Astrocyte (in vitro differentiated cells and primary cell): ENCODE results near the gene SND1. TPM values are rescaled to one million over a fixed set of nuclear protein-coding genes. Genes with fewer than 3 reads are reported as not detected.

ENCODE experiments used
- DNase-seq: peaks from one replicate; pipeline ENCODE4 v3.0.0-alpha.2; 2010; ENCODE audit warnings: low read depth
- FAIRE-seq: peaks from 2 replicates; lab custom pipeline; 2011; peaks lifted over from hg19 to GRCh38; lab: Jason Lieb, UNC
- H2AFZ ChIP-seq: 2 replicates; pipeline ENCODE4 v1.6.0; 2012; ENCODE audit warnings: low read depth, low read length, inconsistent platforms
- H3K27ac ChIP-seq: 2 replicates; pipeline ENCODE4 v1.5.1; 2011; ENCODE audit warnings: low read depth, low read length, inconsistent platforms
- H3K27me3 ChIP-seq: 2 replicates; pipeline ENCODE4 v1.6.0; 2011; ENCODE audit warnings: low read length, inconsistent platforms; ENCODE audit not compliant: insufficient read depth
- H3K36me3 ChIP-seq: 2 replicates; pipeline ENCODE4 v1.5.1; 2011; ENCODE audit warnings: low read length, inconsistent platforms; ENCODE audit not compliant: insufficient read depth
- H3K4me1 ChIP-seq: 2 replicates; pipeline ENCODE4 v1.5.1; 2011; ENCODE audit warnings: low read length, inconsistent platforms; ENCODE audit not compliant: insufficient read depth
- H3K4me2 ChIP-seq: 2 replicates; pipeline ENCODE4 v1.6.0; 2012; ENCODE audit warnings: low read length, inconsistent platforms
- H3K4me3 ChIP-seq: 2 replicates; pipeline ENCODE4 v1.5.1; 2011; ENCODE audit warnings: low read depth, mild to moderate bottlenecking, low read length, inconsistent platforms; ENCODE audit not compliant: insufficient read depth
- H3K79me2 ChIP-seq: 2 replicates; pipeline ENCODE4 v1.6.0; 2012; ENCODE audit warnings: mild to moderate bottlenecking, low read length, inconsistent platforms; ENCODE audit not compliant: insufficient read depth
- H3K9ac ChIP-seq: 2 replicates; pipeline ENCODE4 v1.6.0; 2012; ENCODE audit warnings: mild to moderate bottlenecking, low read length, inconsistent platforms
- H3K9me3 ChIP-seq: 2 replicates; pipeline ENCODE4 v1.5.1; 2012; ENCODE audit warnings: low read depth, mild to moderate bottlenecking, low read length, inconsistent platforms; ENCODE audit not compliant: insufficient read depth
- H4K20me1 ChIP-seq: 2 replicates; pipeline ENCODE4 v1.6.0; 2012; ENCODE audit warnings: low read length, inconsistent platforms; ENCODE audit not compliant: insufficient read depth
- H3K27ac Mint-ChIP-seq: one replicate; pipeline ENCODE4 v1.8.0; 2021; ENCODE audit warnings: mild to moderate bottlenecking, mixed read lengths; ENCODE audit not compliant: unreplicated experiment
- H3K27me3 Mint-ChIP-seq: one replicate; pipeline ENCODE4 v1.8.0; 2021; ENCODE audit warnings: low read depth, mixed read lengths; ENCODE audit not compliant: unreplicated experiment
- H3K36me3 Mint-ChIP-seq: one replicate; pipeline ENCODE4 v1.8.0; 2021; ENCODE audit warnings: low read depth, mixed read lengths; ENCODE audit not compliant: unreplicated experiment
- H3K4me1 Mint-ChIP-seq: one replicate; pipeline ENCODE4 v1.8.0; 2021; ENCODE audit warnings: low read depth, mixed read lengths; ENCODE audit not compliant: unreplicated experiment
- H3K4me3 Mint-ChIP-seq: one replicate; pipeline ENCODE4 v1.8.0; 2021; ENCODE audit warnings: mild to moderate bottlenecking, moderate library complexity, mixed read lengths; ENCODE audit not compliant: unreplicated experiment
- H3K9me3 Mint-ChIP-seq: one replicate; pipeline ENCODE4 v1.8.0; 2021; ENCODE audit warnings: mild to moderate bottlenecking, mixed read lengths; ENCODE audit not compliant: unreplicated experiment
- CTCF ChIP-seq: IDR thresholded peaks from 2 replicates; pipeline ENCODE4 v1.5.1; 2011; ENCODE audit warnings: low read depth, mild to moderate bottlenecking, inconsistent platforms, low read length, moderate library complexity; ENCODE audit not compliant: insufficient read depth
- EZH2 ChIP-seq: IDR thresholded peaks from 2 replicates; pipeline ENCODE4 v1.6.1; 2012; ENCODE audit warnings: mild to moderate bottlenecking, low read length, inconsistent platforms; ENCODE audit not compliant: insufficient read depth
- total RNA-seq: library from RNA; stranded (reverse); gene quantifications from 2 replicates; pipeline ENCODE4 v1.2.1, GENCODE V29; 2021

SND1 gene
- total RNA-seq, 1 donor from 2014 or later: 267 TPM

DNA sequence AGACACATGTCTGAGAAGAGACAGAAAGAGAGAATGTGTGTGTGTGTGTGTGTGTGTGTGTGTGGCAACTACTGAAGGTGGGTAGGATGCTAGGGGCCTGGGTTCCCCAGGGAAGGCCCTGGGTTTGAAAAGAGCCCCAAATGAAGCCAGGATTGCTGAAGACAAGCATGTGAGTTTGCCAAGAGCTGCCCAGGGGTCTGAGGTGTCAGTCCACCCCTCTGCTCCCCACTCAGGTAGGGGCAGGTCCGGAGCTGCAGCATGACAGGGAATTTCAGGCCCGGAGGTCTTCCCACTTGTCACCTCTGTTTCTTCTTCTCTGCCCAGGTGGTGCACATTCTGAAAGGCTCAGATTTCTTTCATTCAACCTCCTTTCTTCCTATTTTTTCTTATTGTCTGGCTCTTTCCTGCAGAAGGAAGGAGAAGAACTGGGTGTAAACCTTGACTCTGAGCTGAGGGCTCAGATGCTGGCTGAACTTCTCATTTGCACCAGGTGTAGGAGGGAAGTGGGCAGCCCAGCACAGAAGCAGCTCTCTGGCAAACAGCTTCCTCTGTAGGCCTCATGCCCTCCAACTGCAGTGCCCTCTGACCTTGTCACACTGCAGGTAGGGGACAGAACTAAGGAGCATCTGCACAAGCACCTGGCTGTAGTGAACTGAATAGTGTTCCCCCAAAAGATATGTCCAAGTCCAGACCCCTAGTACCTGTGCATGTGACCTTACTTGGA lies 458.8 kb downstream of the SND1 start:
- no peak overlapping the region for H3K9ac ChIP-seq
- no peak for FAIRE-seq
- H3K4me2 ChIP-seq: no peak overlapping the region
- no peaks in the 10 kb centered on the region for H4K20me1 ChIP-seq
- no peak overlapping the region for H2AFZ ChIP-seq
- no peak overlapping the region for H3K4me3 ChIP-seq
- peaks cover 4% of the 10 kb centered on the region for H3K27me3 ChIP-seq
- no peaks in the 10 kb centered on the region for H3K36me3 ChIP-seq
- no peak for TF ChIP-seq EZH2
- no peak for TF ChIP-seq CTCF
- Mint-ChIP-seq H3K4me3 (no peak overlapping the region), H3K27ac (no peak overlapping the region), H3K4me1 (peaks cover 15% of the 10 kb centered on the region), H3K27me3 (peaks cover 37% of the 10 kb centered on the region), H3K9me3 (peaks cover 2% of the 10 kb centered on the region), H3K36me3 (peaks cover 1% of the 10 kb centered on the region)
- no peaks in the 10 kb centered on the region for H3K79me2 ChIP-seq
- no peak for DNase-seq
- H3K9me3 ChIP-seq: no peaks in the 10 kb centered on the region
- H3K4me1 ChIP-seq: peaks cover 11% of the 10 kb centered on the region
- H3K27ac ChIP-seq: no peak overlapping the region

DNA sequence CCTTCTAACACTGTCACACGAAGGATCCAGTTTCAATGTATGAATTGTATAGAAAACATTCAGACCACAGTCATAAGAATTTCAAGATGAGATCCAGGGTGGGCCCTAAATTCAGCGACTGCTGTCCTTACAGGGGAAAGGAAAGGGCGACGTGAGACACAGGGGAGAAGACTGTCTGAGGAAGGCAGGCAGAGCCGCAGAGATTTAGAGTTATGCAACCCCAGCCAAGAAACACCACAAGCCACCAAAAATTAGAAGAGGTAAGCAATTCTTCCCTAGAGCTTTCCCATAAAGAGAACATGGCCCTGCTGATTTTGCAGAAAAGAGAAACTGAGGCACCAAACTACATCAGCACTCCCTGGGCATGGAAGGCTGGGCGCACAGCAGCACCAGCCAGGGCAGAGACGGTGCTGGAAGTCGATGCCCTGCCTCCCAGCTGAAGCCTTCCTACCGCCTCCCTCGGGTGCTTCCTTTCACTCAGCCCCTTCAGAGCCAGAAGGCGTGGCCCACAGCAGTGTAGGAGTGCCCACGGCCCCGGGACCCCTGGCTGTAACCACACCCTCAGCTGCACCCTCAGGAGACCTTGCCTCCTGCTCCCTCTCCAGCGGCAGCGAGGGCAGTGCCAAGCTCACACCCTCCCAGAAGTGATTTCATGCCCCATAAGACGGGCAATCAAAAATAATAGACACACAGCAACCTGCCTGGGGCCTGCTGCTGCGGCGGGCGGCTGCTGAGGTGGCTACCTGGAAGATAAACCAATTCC lies 460.2 kb downstream of the SND1 start:
- Histone ChIP-seq H3K9me3 (no peaks in the 10 kb centered on the region), H3K9ac (no peak overlapping the region), H3K36me3 (no peaks in the 10 kb centered on the region), H3K4me1 (peaks cover 12% of the 10 kb centered on the region), H2AFZ (no peak overlapping the region), H3K27ac (no peak overlapping the region), H4K20me1 (no peaks in the 10 kb centered on the region), H3K4me3 (no peak overlapping the region), H3K27me3 (peaks cover 5% of the 10 kb centered on the region), H3K79me2 (no peaks in the 10 kb centered on the region), H3K4me2 (no peak overlapping the region)
- no peak for DNase-seq
- TF ChIP-seq EZH2: no peak
- TF ChIP-seq CTCF: no peak
- Mint-ChIP-seq H3K9me3 (peaks cover 4% of the 10 kb centered on the region), H3K27ac (peak overlapping the region; percentile 7), H3K4me1 (peaks cover 19% of the 10 kb centered on the region), H3K36me3 (peaks cover 3% of the 10 kb centered on the region), H3K4me3 (no peak overlapping the region), H3K27me3 (peaks cover 34% of the 10 kb centered on the region)
- no peak for FAIRE-seq
